ENCODE results near the gene ACOT12.

- no peak for TF ChIP-seq EZH2phosphoT487 (IDR thresholded peaks at IDR 0.05; ENCODE audit: insufficient read depth, low read depth)
- no peak for TF ChIP-seq EZH2 (IDR thresholded peaks at IDR 0.05; ENCODE audit: insufficient read depth, poor library complexity, severe bottlenecking)
Measured at GRCh38 chr5:81297531-81297930, 96.4 kb downstream of the ACOT12 start.

Measured in GM23248 (cell line).